IMR-90 (cell line): ENCODE results near the gene PIK3R4. TPM values are rescaled to one million over a fixed set of nuclear protein-coding genes. Genes with fewer than 3 reads are reported as not detected.

Experiments
- ATAC-seq: fragments of 200-7000 bp; cut with Tn5 transposase; 2 replicates; pipeline ENCODE4 v1.9.1; 2020; ENCODE audit warnings: low read depth, mild to moderate bottlenecking, moderate library complexity
- BruUV-seq: library from RNA; stranded (reverse); fragments of 400-500 nt; replicated peaks from 2 replicates; lab custom pipeline; 2021; lab: Mats Ljungman, UMichigan
- CTCF ChIA-PET: fragments of 300-600 bp; formaldehyde crosslinking; extraction: SDS; loops from one replicate; lab custom pipeline; 2021; ENCODE audit warnings: antibody characterized with exemption; lab: Yijun Ruan, JAX
- POLR2A ChIA-PET: fragments of 300-600 bp; sonication (Branson Sonifier 250); formaldehyde crosslinking; loops from one replicate; lab custom pipeline; 2022; ENCODE audit warnings: antibody characterized with exemption; ENCODE audit not compliant: unreplicated experiment; lab: Charles Lee
- DNase-seq: peaks from one replicate; pipeline ENCODE4 v3.0.0; 2013
- H2AFZ ChIP-seq: replicated peaks from 2 replicates; pipeline ENCODE3; 2013; ENCODE audit warnings: low read length, mild to moderate bottlenecking; ENCODE audit not compliant: poor library complexity
- H2AK5ac ChIP-seq: 2 replicates; pipeline ENCODE4 v1.6.1; 2013; ENCODE audit warnings: low read depth, low read length, inconsistent platforms
- H2AK9ac ChIP-seq: replicated peaks from 2 replicates; pipeline ENCODE3; 2013; ENCODE audit warnings: mild to moderate bottlenecking, low read depth, low read length, moderate library complexity; ENCODE audit not compliant: poor library complexity
- H2BK120ac ChIP-seq: 2 replicates; pipeline ENCODE4 v1.6.1; 2013; ENCODE audit warnings: low read depth, low read length, inconsistent platforms
- H2BK15ac ChIP-seq: 3 replicates; pipeline ENCODE4 v1.6.1; 2013; ENCODE audit warnings: low read depth, low read length, inconsistent platforms
- H2BK20ac ChIP-seq: 2 replicates; pipeline ENCODE4 v1.6.1; 2013; ENCODE audit warnings: low read depth, mild to moderate bottlenecking, inconsistent platforms, low read length, moderate library complexity
- H2BK5ac ChIP-seq: 2 replicates; pipeline ENCODE4 v1.6.1; 2013; ENCODE audit warnings: mild to moderate bottlenecking, low read depth, low read length, inconsistent platforms; ENCODE audit not compliant: poor library complexity, severe bottlenecking
- H3K14ac ChIP-seq: replicated peaks from 2 replicates; pipeline ENCODE4 v1.6.1; 2013; ENCODE audit warnings: low read depth, low read length, inconsistent platforms
- H3K18ac ChIP-seq: 2 replicates; pipeline ENCODE4 v1.6.1; 2013; ENCODE audit warnings: low read depth, low read length, control low read depth
- H3K23ac ChIP-seq: 2 replicates; pipeline ENCODE4 v1.6.1; 2013; ENCODE audit warnings: low read depth, low read length, inconsistent platforms
- H3K27ac ChIP-seq: 2 replicates; pipeline ENCODE4 v1.5.1; 2013; ENCODE audit warnings: mild to moderate bottlenecking, control low read depth, low read length; ENCODE audit not compliant: insufficient read depth
- H3K27me3 ChIP-seq: 2 replicates; pipeline ENCODE4 v1.6.1; 2013; ENCODE audit warnings: low read length; ENCODE audit not compliant: control insufficient read depth, insufficient read depth
- H3K36me3 ChIP-seq: 2 replicates; pipeline ENCODE4 v1.6.1; 2013; ENCODE audit warnings: low read length, mixed read lengths; ENCODE audit not compliant: control insufficient read depth, insufficient read depth
- H3K4ac ChIP-seq: 2 replicates; pipeline ENCODE4 v1.6.1; 2013; ENCODE audit warnings: low read depth, low read length, inconsistent platforms
- H3K4me1 ChIP-seq: 2 replicates; pipeline ENCODE4 v1.6.1; 2013; ENCODE audit warnings: low read length, mixed read lengths; ENCODE audit not compliant: control insufficient read depth, insufficient read depth
- H3K4me2 ChIP-seq: 2 replicates; pipeline ENCODE4 v1.6.1; 2013; ENCODE audit warnings: low read depth, mild to moderate bottlenecking, control low read depth, low read length, moderate library complexity
- H3K4me3 ChIP-seq: 2 replicates; pipeline ENCODE4 v1.5.1; 2013; ENCODE audit warnings: low read depth, mild to moderate bottlenecking, control low read depth, low read length, moderate library complexity; ENCODE audit not compliant: insufficient read depth
- H3K56ac ChIP-seq: 2 replicates; pipeline ENCODE4 v1.6.1; 2013; ENCODE audit warnings: low read length, inconsistent platforms; ENCODE audit not compliant: insufficient read depth; ENCODE audit errors: extremely low read depth
- H3K79me1 ChIP-seq, 2 experiments: 2 replicates each; pipeline ENCODE4 v1.6.1; 2013; ENCODE audit warnings: low read length in 2 of 2, inconsistent platforms in 1 of 2, low read depth in 1 of 2
- H3K9ac ChIP-seq: 2 replicates; pipeline ENCODE4 v1.6.1; 2013; ENCODE audit warnings: low read depth, low read length, control low read depth
- H3K9me1 ChIP-seq: 2 replicates; pipeline ENCODE4 v1.6.1; 2013; ENCODE audit warnings: low read length, inconsistent platforms; ENCODE audit not compliant: insufficient read depth
- H3K9me3 ChIP-seq: 2 replicates; pipeline ENCODE4 v1.6.1; 2013; ENCODE audit warnings: low read length; ENCODE audit not compliant: control insufficient read depth, insufficient read depth
- H4K20me1 ChIP-seq: 2 replicates; pipeline ENCODE4 v1.6.1; 2013; ENCODE audit warnings: low read length, inconsistent platforms; ENCODE audit not compliant: insufficient read depth
- H4K5ac ChIP-seq: 2 replicates; pipeline ENCODE4 v1.6.1; 2013; ENCODE audit warnings: mild to moderate bottlenecking, low read depth, low read length, control low read depth
- H4K8ac ChIP-seq, 2 experiments: 2 replicates each; pipeline ENCODE4 v1.6.1; 2013; ENCODE audit warnings: low read depth in 2 of 2, low read length in 2 of 2, control low read depth in 1 of 2, inconsistent platforms in 1 of 2
- H4K91ac ChIP-seq: 2 replicates; pipeline ENCODE4 v1.6.1; 2013; ENCODE audit warnings: low read depth, low read length, inconsistent platforms; ENCODE audit not compliant: insufficient read depth
- CTCF ChIP-seq: conservative IDR thresholded peaks from 2 replicates; pipeline ENCODE4 v1.5.1; 2012; ENCODE audit warnings: mild to moderate bottlenecking, low read depth, low read length, improper control_type of control experiment
- MXI1 ChIP-seq: IDR thresholded peaks from 2 replicates; pipeline ENCODE4 v1.6.1; 2012; ENCODE audit warnings: low read depth, mild to moderate bottlenecking, low read length, moderate library complexity, borderline replicate concordance
- WGBS, 2 experiments: methylation state at CpG; one replicate each; pipeline versions ENCODE4 v1.1.5 to v1.1.7; 2013; ENCODE audit warnings: missing lambda C conversion rate in 2 of 2; ENCODE audit not compliant: insufficient read length in 1 of 2; ENCODE audit errors: extremely low coverage in 2 of 2; 5-methylcytosine and 5-hydroxymethylcytosine counted together
- dilution Hi-C: fragments of 300-500 bp; cut with HindIII; formaldehyde crosslinking; loops from one replicate; pipeline ENCODE4 v1.14.3; 2018; ENCODE audit warnings: low sequenced_read_pairs; ENCODE audit not compliant: unreplicated experiment
- in situ Hi-C: fragments of 300-500 bp; cut with MboI; formaldehyde crosslinking; loops from 3 replicates; pipeline ENCODE4 v1.14.3; 2019; ENCODE audit warnings: low sequenced_read_pairs, inconsistent platforms, mixed read lengths
- intact Hi-C: fragments of 100-400 bp; cut with micrococcal nuclease; formaldehyde crosslinking; loops from 2 replicates; pipeline ENCODE4 v1.10.0; 2022
- polyA plus RNA-seq, 3 experiments: library from polyadenylated mRNA; depleted of rRNA; stranded (reverse); fragments of >200 nt; gene quantifications; 2 replicates each; pipeline ENCODE4 v1.2.3, GENCODE V29; 2012; ENCODE audit warnings: low replicate concordance in 1 of 3
- total RNA-seq: library from RNA; depleted of rRNA; stranded (reverse); fragments of >200 nt; gene quantifications from 2 replicates; pipeline ENCODE4 v1.2.3, GENCODE V29; 2012

PIK3R4 gene
- total and polyA plus RNA-seq, 2 of the 4 experiments (the other 2 are of a cell fraction) = 19.7 to 27.2 TPM

- Histone ChIP-seq H3K36me3 (no peaks in the 10 kb centered on the region), H3K9me3 (no peaks in the 10 kb centered on the region), H2AFZ (no peak overlapping the region), H2BK5ac (no peak overlapping the region), H3K4me1 (no peaks in the 10 kb centered on the region), H4K8ac (no peak overlapping the region), H2BK120ac (no peak overlapping the region), H3K4me2 (no peak overlapping the region), H3K27me3 (no peaks in the 10 kb centered on the region), H2AK5ac (no peak overlapping the region), H2BK15ac (no peak overlapping the region), H3K27ac (no peak overlapping the region), H4K20me1 (no peaks in the 10 kb centered on the region), H4K91ac (no peak overlapping the region), H3K4ac (no peak overlapping the region), H3K18ac (no peak overlapping the region), H3K14ac (no peak overlapping the region), H3K56ac (no peak overlapping the region), H3K9me1 (no peaks in the 10 kb centered on the region), H2BK20ac (no peak overlapping the region), H3K23ac (no peak overlapping the region), H3K79me1 (no peaks in the 10 kb centered on the region), H3K9ac (no peak overlapping the region), H3K4me3 (no peak overlapping the region), H2AK9ac (no peak overlapping the region), H4K5ac (no peak overlapping the region)
- dilution Hi-C loops = no loop called here
- ATAC-seq (no peak), DNase-seq (no peak)
- BruUV-seq = no TSS peak
- in situ Hi-C loops = no loop called here
- TF ChIP-seq MXI1 (no peak), CTCF (no peak)
- ChIA-PET CTCF (no interaction called here), POLR2A (no interaction called here)
- WGBS, 2 experiments = no CpG with 5 or more reads among the region's 1 CpG
- intact Hi-C loops = no loop called here
Observed at GRCh38 chr3:130636480-130637234, 110.0 kb downstream of the PIK3R4 start.
